ENCODE data around the gene FNDC3B.

Gene FNDC3B

GRCh38 chr3:172098698-172099494 is 59.5 kb downstream of the FNDC3B start:
- DNase-seq: no peak

- DNase-seq: no peak
Observed at GRCh38 chr3:172099495-172099808, 60.1 kb downstream of the FNDC3B start.

GRCh38 chr3:172100482-172100881 is 61.1 kb downstream of the FNDC3B start:
- no peak for DNase-seq

- peak; percentile 10 for DNase-seq
Observed at GRCh38 chr3:172101107-172101506, 61.7 kb downstream of the FNDC3B start.

GRCh38 chr3:172102123-172102882 is 62.9 kb downstream of the FNDC3B start:
- DNase-seq: peak; percentile 48

- no peak for DNase-seq
Observed at GRCh38 chr3:172102883-172103310, 63.5 kb downstream of the FNDC3B start.

- no peak for DNase-seq
Observed at GRCh38 chr3:172103724-172104123, 64.3 kb downstream of the FNDC3B start.

- DNase-seq: no peak
Observed at GRCh38 chr3:172104471-172105072, 65.2 kb downstream of the FNDC3B start.

- peak; percentile 65 for DNase-seq
Observed at GRCh38 chr3:172106037-172106954, 66.9 kb downstream of the FNDC3B start.

GRCh38 chr3:172106989-172107388 is 67.6 kb downstream of the FNDC3B start:
- DNase-seq: peak; percentile 94

GRCh38 chr3:172107403-172107802 is 68.0 kb downstream of the FNDC3B start:
- DNase-seq: peak; percentile 55

GRCh38 chr3:172110127-172110779 is 70.9 kb downstream of the FNDC3B start:
- no peak for DNase-seq

GRCh38 chr3:172111163-172111562 is 71.8 kb downstream of the FNDC3B start:
- no peak for DNase-seq

- no peak for DNase-seq
Observed at GRCh38 chr3:172112078-172112733, 72.8 kb downstream of the FNDC3B start.

- no peak for DNase-seq
Observed at GRCh38 chr3:172112734-172113120, 73.3 kb downstream of the FNDC3B start.

- no peak for DNase-seq
Observed at GRCh38 chr3:172113710-172114109, 74.3 kb downstream of the FNDC3B start.

- no peak for DNase-seq
Observed at GRCh38 chr3:172115059-172115458, 75.7 kb downstream of the FNDC3B start.

- no peak for DNase-seq
Observed at GRCh38 chr3:172115787-172116186, 76.4 kb downstream of the FNDC3B start.

GRCh38 chr3:172118019-172118418 is 78.6 kb downstream of the FNDC3B start:
- DNase-seq: no peak

GRCh38 chr3:172119266-172119969 is 80.0 kb downstream of the FNDC3B start:
- no peak for DNase-seq

GRCh38 chr3:172120912-172121311 is 81.5 kb downstream of the FNDC3B start:
- no peak for DNase-seq
